GM10266 (cell line): ENCODE results near the gene TM9SF4.
"Not testable (repeated sequence)": the region's sequence is repeated elsewhere in the genome, so short reads cannot be mapped to it uniquely, and the experiment has no call there.

ENCODE experiments used
- DNase-seq: peaks from one replicate; pipeline ENCODE4 v3.0.0; 2012; ENCODE audit errors: extremely low spot score
- TF ChIP-seq, protein P1 (sequence below): IDR thresholded peaks from 2 replicates; pipeline ENCODE4 v1.5.1; 2012; ENCODE audit warnings: mild to moderate bottlenecking, low read depth; ENCODE audit not compliant: control insufficient read depth, insufficient read depth; ENCODE audit errors: missing control alignments

TM9SF4 gene

DNA sequence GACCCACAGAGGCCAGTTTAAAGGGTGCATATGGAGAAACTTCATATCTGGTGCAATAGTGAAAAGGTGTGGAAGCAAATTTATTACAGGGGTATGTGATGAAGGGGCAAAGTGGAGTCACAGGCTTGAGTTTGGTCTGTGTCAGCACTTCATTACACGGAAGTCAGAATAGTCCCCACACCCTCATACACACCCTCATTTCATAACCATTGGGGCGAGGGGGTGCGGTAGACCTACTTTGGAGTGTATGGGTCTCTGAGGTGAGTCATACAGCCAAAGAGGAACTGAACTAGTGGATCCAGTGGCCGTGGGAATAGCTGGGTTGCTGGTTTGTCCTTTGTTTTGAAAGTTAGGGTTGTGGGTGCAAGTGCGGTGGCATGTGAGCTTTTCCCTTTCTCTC is 3.3 kb downstream of the TM9SF4 start:
- TF ChIP-seq, protein P1, sequence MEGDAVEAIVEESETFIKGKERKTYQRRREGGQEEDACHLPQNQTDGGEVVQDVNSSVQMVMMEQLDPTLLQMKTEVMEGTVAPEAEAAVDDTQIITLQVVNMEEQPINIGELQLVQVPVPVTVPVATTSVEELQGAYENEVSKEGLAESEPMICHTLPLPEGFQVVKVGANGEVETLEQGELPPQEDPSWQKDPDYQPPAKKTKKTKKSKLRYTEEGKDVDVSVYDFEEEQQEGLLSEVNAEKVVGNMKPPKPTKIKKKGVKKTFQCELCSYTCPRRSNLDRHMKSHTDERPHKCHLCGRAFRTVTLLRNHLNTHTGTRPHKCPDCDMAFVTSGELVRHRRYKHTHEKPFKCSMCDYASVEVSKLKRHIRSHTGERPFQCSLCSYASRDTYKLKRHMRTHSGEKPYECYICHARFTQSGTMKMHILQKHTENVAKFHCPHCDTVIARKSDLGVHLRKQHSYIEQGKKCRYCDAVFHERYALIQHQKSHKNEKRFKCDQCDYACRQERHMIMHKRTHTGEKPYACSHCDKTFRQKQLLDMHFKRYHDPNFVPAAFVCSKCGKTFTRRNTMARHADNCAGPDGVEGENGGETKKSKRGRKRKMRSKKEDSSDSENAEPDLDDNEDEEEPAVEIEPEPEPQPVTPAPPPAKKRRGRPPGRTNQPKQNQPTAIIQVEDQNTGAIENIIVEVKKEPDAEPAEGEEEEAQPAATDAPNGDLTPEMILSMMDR: no peak
- no peak for DNase-seq

DNA sequence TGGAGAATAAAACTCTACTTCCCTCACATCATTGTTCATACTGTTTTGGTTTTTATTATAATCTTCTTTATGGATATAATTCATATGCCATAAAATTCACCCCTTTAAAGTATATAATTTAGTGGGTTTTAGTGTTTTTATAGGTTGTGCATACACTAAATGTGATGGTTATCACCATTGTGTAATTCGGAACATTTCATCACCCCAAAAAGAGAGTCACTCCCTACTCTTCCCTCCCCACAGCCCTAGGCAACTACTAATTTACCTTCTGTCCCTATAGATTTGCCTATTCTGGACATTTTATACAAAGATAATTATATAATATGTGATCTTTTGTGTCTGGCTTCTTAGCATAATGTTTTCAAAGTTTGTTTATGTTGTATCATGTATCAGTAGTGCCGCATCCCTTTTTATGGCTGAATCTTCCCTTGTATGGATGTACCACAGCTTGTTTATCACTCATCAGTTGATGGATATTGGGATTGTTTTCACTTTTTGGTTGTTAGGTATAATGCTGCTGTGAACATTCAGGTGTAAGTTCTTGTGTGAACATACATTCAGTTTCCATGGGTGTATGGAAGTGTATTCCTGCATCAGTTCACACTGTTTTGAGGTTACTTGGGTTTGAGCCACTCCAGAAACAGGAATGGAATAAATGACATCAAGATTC is 4.2 kb downstream of the TM9SF4 start:
- TF ChIP-seq, protein P1: no peak
- no peak for DNase-seq

- no peak for DNase-seq
- TF ChIP-seq, protein P1: no peak
Observed at GRCh38 chr20:32114305-32114960, 4.9 kb downstream of the TM9SF4 start.

GRCh38 chr20:32115211-32115767 is 5.8 kb downstream of the TM9SF4 start:
- DNase-seq: no peak
- TF ChIP-seq, protein P1: no peak

DNA sequence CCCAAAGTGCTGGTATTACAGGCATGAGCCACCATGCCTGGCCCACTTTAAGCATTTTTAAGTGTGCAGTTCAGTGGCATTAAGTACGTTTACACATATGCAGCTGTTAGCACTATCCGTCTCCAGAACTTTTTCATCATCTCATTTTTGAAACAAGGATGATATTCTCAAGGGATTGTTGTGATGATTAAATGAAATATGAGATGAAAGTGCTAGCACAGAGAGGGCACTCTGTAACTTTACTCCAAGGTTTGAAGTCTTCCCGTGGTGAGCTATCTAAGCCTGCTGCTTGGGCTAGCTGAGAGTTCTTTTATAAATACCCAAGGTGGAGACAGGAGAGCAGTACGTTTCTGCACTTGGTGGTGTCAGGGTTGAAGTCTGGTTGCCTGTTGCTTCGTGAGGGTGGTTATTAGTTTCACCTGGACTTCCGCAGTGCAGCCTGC is 6.6 kb downstream of the TM9SF4 start:
- no peak for DNase-seq
- TF ChIP-seq, protein P1: no peak

GRCh38 chr20:32116796-32117195 is 7.3 kb downstream of the TM9SF4 start:
- not testable (repeated sequence) for DNase-seq

- not testable (repeated sequence) for DNase-seq
Observed at GRCh38 chr20:32118427-32118826, 8.9 kb downstream of the TM9SF4 start.

DNA sequence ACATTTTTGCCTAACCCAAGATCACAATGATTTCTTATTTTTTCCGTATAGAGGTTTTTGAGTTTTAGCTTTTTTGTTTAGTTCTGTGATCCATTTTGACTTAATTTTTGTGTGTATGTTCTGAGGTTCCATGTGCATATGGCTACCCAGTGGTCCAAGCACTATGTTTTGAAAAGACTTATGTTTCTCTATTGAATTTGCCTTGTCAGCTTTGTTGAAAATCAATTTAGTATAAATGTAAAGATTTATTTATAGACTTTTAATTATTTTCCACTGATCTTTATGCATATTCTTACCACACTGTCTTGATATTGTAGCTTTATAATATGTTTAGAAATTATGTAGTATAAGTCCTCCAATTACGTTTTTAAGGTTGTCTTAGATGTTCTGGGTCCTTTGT is 10.2 kb downstream of the TM9SF4 start:
- TF ChIP-seq, protein P1: no peak
- no peak for DNase-seq

- DNase-seq: not testable (repeated sequence)
Observed at GRCh38 chr20:32121908-32122307, 12.4 kb downstream of the TM9SF4 start.
